Progenitor cell of endocrine pancreas (in vitro differentiated cells): ENCODE results near the gene ATG7. TPM values are rescaled to one million over a fixed set of nuclear protein-coding genes. Genes with fewer than 3 reads are reported as not detected.

Experiments
- DNase-seq: peaks from one replicate; pipeline ENCODE4 v3.0.0; 2021; ENCODE audit warnings: low spot score; ENCODE audit not compliant: unreplicated experiment
- H3K27ac Mint-ChIP-seq: 2 replicates; pipeline ENCODE4 v1.8.0; 2021; ENCODE audit warnings: mild to moderate bottlenecking, moderate library complexity, mixed read lengths
- H3K27me3 Mint-ChIP-seq: 2 replicates; pipeline ENCODE4 v1.8.0; 2021; ENCODE audit warnings: mixed read lengths
- H3K36me3 Mint-ChIP-seq: 2 replicates; pipeline ENCODE4 v1.8.0; 2022; ENCODE audit warnings: mixed read lengths; ENCODE audit not compliant: insufficient read depth
- H3K4me1 Mint-ChIP-seq: 2 replicates; pipeline ENCODE4 v1.8.0; 2021; ENCODE audit warnings: low read depth, mixed read lengths
- H3K4me3 Mint-ChIP-seq: 2 replicates; pipeline ENCODE4 v1.8.0; 2021; ENCODE audit warnings: low read depth, mild to moderate bottlenecking, moderate library complexity, mixed read lengths
- H3K9me3 Mint-ChIP-seq: 2 replicates; pipeline ENCODE4 v1.8.0; 2021; ENCODE audit warnings: low read depth, mixed read lengths
- CTCF ChIP-seq: fragments of 200-600 bp; sonication (generic); IDR thresholded peaks from one replicate; pipeline ENCODE4 v1.5.0; 2021; ENCODE audit warnings: antibody characterized with exemption, mild to moderate bottlenecking; ENCODE audit not compliant: unreplicated experiment
- total RNA-seq: library from RNA; stranded (reverse); gene quantifications from 2 replicates; pipeline ENCODE4 v1.2.1, GENCODE V29; 2021

The ATG7 gene
- total RNA-seq, 1 donor from 2014 or later, result 29.1 TPM

- peaks cover 4% of the 10 kb centered on the region for H3K9me3 Mint-ChIP-seq
- no peak for DNase-seq
- peaks cover 10% of the 10 kb centered on the region for H3K36me3 Mint-ChIP-seq
- H3K27ac Mint-ChIP-seq, result peak overlapping the region; percentile 97
- H3K4me3 Mint-ChIP-seq, result peak overlapping the region; percentile 74
- H3K4me1 Mint-ChIP-seq, result peaks cover 43% of the 10 kb centered on the region
- no peak for TF ChIP-seq CTCF
- H3K27me3 Mint-ChIP-seq, result no peaks in the 10 kb centered on the region
Observed at GRCh38 chr3:11582191-11582968, 310.2 kb downstream of the ATG7 start.

GRCh38 chr3:11583235-11583634 lies 311.0 kb downstream of the ATG7 start:
- no peak overlapping the region for H3K4me3 Mint-ChIP-seq
- H3K36me3 Mint-ChIP-seq, result peaks cover 10% of the 10 kb centered on the region
- H3K27me3 Mint-ChIP-seq, result no peaks in the 10 kb centered on the region
- no peak for TF ChIP-seq CTCF
- H3K27ac Mint-ChIP-seq, result peak overlapping the region; percentile 78
- H3K9me3 Mint-ChIP-seq, result peaks cover 4% of the 10 kb centered on the region
- no peak for DNase-seq
- peaks cover 44% of the 10 kb centered on the region for H3K4me1 Mint-ChIP-seq

GRCh38 chr3:11583638-11584046 lies 311.4 kb downstream of the ATG7 start:
- Mint-ChIP-seq H3K4me3 (no peak overlapping the region), H3K9me3 (peaks cover 4% of the 10 kb centered on the region), H3K4me1 (peaks cover 48% of the 10 kb centered on the region), H3K27ac (peak overlapping the region; percentile 78), H3K36me3 (peaks cover 10% of the 10 kb centered on the region), H3K27me3 (no peaks in the 10 kb centered on the region)
- no peak for TF ChIP-seq CTCF
- DNase-seq, result no peak

GRCh38 chr3:11584570-11584969 lies 312.4 kb downstream of the ATG7 start:
- Mint-ChIP-seq H3K36me3 (peaks cover 13% of the 10 kb centered on the region), H3K4me3 (no peak overlapping the region), H3K4me1 (peaks cover 55% of the 10 kb centered on the region), H3K27ac (peak overlapping the region; percentile 53), H3K27me3 (no peaks in the 10 kb centered on the region), H3K9me3 (peaks cover 4% of the 10 kb centered on the region)
- DNase-seq, result no peak
- no peak for TF ChIP-seq CTCF

- Mint-ChIP-seq H3K4me1 (peaks cover 57% of the 10 kb centered on the region), H3K4me3 (no peak overlapping the region)
- TF ChIP-seq CTCF, result no peak
Observed at GRCh38 chr3:11587766-11588165, 315.6 kb downstream of the ATG7 start.

More at GRCh38 chr3:11587766-11588165, 315.6 kb downstream of the ATG7 start:
- peak overlapping the region; percentile 40 for H3K27ac Mint-ChIP-seq
- no peaks in the 10 kb centered on the region for H3K27me3 Mint-ChIP-seq
- no peak for DNase-seq
- no peaks in the 10 kb centered on the region for H3K9me3 Mint-ChIP-seq
- peaks cover 7% of the 10 kb centered on the region for H3K36me3 Mint-ChIP-seq
